Right ventricle myocardium superior (tissue), 1 donor: Measurements from ENCODE around the gene CACFD1. TPM values are rescaled to one million over a fixed set of nuclear protein-coding genes. Genes with fewer than 3 reads are reported as not detected.
A peak's percentile ranks its signal among the peaks of the same experiment; 100 is the strongest.

Experiments used
- ATAC-seq: fragments of 200-7000 bp; cut with Tn5 transposase; one replicate; pipeline ENCODE4 v1.9.1; 2020; ENCODE audit warnings: mild to moderate bottlenecking; ENCODE audit not compliant: poor library complexity
- DNase-seq: peaks from one replicate; pipeline ENCODE4 v3.0.0-alpha.2; 2020
- intact Hi-C: fragments of 100-400 bp; cut with DNase I; formaldehyde crosslinking; loops from one replicate; pipeline ENCODE4 v1.11.2; 2022
- total RNA-seq: library from RNA; stranded (reverse); fragmentation: NEBNext Ultra II Directional; extraction: Animal tissue kit (Norgen Biotek cat#: 25700); gene quantifications from one replicate; pipeline ENCODE4 v1.2.1, GENCODE V29; 2021
- donor health status: DM: no; HTN: yes; CAD: no; lungs with severe emphysema.

CACFD1 gene
- total RNA-seq, 1 donor from 2014 or later, result 12.9 TPM

DNA sequence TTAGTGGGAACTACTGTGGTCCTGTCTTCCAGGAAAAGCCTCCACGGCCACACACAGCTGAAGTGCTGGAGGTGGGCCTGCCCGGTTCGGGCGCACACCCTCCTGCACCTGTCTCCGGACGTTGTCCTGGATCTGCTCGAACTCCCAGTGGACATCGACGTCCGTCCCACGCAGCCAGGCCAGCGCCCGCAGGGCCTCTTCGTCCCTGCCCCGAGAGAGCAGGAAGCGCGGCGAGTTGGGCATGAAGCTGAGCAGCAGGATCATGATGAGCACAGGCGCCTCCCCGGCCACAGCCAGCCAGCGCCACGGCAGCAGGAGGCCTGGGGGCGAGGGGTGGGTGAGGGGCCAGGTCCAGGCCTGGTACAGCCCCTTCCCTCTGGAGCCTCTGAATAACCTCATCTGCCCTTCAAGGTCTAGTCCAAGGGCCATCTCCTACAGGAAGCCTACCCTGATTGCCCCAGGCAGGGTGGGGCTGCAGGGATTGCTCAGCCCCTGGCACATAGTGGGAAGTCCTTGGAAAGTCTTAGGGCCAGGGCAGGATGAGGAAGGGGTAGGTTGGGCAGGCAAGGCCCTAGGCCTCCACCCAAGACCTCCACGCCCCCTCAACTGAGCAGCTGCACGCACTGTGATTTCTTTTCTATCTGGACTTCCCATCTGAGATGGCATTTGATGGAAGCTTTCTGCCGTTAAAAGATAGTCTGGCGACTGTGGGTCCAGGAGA lies 15.7 kb downstream of the CACFD1 start:
- intact Hi-C loops, result no loop called here
- ATAC-seq (no peak), DNase-seq (no peak)

GRCh38 chr9:133476036-133476931 lies 16.5 kb downstream of the CACFD1 start:
- intact Hi-C loops, result no loop called here
- DNase-seq, result no peak

GRCh38 chr9:133476941-133477340 lies 17.2 kb downstream of the CACFD1 start:
- intact Hi-C loops, result no loop called here
- DNase-seq (peak; percentile 42), ATAC-seq (no peak)

More at GRCh38 chr9:133476036-133476931, 16.5 kb downstream of the CACFD1 start:
- no peak for ATAC-seq

DNA sequence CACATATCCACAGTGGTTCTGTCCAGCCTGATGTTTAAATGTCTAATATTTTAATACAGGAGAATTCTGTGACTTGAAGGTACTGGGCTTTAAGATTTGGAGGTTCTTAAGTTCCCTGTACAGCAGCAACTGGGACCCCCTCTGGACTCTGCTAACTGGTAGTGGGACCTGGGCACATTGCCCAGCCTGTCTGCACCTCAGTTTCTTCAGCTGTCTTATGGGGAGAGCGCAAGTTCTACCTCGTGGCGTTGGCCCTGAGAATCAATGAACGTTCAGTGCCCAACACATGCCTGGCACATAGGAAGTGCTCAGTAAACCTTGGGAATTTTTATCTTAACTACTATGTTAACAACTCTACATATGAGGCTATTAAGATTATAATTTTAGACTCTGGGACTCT lies 17.7 kb downstream of the CACFD1 start:
- ATAC-seq, result no peak
- peak; percentile 22 for DNase-seq

GRCh38 chr9:133477992-133478850 lies 18.4 kb downstream of the CACFD1 start:
- intact Hi-C loops, result no loop called here
- ATAC-seq, result peak; percentile 29
- DNase-seq, result peak; percentile 60

More for the DNA sequence above, 17.7 kb downstream of the CACFD1 start:
- intact Hi-C loops, result no loop called here

- intact Hi-C loops, result no loop called here
- DNase-seq, result peak; percentile 94
- ATAC-seq, result peak; percentile 99
Observed at GRCh38 chr9:133478851-133479711, 19.3 kb downstream of the CACFD1 start, which contains the start of gene SLC2A6. TSS of gene SLC2A6 (minus strand) at chr9:133479099. CDS start at chr9:133479059, 40 bp downstream.

- intact Hi-C loops, result no loop called here
- ATAC-seq (no peak), DNase-seq (peak; percentile 13)
Observed at GRCh38 chr9:133483611-133484010, 23.8 kb downstream of the CACFD1 start.

- ATAC-seq (no peak), DNase-seq (peak; percentile 30)
- intact Hi-C loops, result loop anchor here (5.0 kb wide), 1 partner anchor 298 kb away; no protein-coding TSS in a partner anchor
Observed at GRCh38 chr9:133484671-133485437, 25.1 kb downstream of the CACFD1 start.

GRCh38 chr9:133485531-133486260 lies 25.9 kb downstream of the CACFD1 start:
- peak; percentile 26 for DNase-seq
- ATAC-seq, result no peak
- intact Hi-C loops, result loop anchor here (2.0 to 5.0 kb wide), 2 partner anchors 79 to 298 kb away; no protein-coding TSS in a partner anchor

DNA sequence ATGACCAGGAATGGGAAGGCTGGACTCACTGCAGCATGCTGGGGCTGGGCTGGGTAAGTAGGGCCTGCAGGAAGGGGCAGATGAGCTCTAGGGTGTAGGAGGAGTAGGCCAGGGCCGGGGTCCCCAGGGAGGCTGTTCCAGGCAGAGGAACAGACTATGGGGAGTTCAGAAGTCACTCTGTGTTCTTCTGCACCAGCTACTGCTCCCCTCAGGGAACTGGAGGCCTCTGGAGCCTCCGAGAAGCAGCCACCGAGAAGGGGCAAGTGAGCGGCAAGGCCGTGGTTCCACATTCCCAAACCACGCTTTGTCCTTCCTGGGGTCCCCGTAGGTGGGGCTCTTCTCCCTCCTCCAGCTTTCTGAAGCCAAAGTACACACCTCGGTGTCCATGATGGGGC lies 27.6 kb downstream of the CACFD1 start:
- DNase-seq (no peak), ATAC-seq (no peak)
- intact Hi-C loops, result loop anchor here (2.0 to 5.0 kb wide), 2 partner anchors 81 to 300 kb away; no protein-coding TSS in a partner anchor

GRCh38 chr9:133488686-133489252 lies 29.0 kb downstream of the CACFD1 start:
- no peak for ATAC-seq
- intact Hi-C loops, result loop anchor here (5.0 kb wide), 1 partner anchor 301 kb away; no protein-coding TSS in a partner anchor
- no peak for DNase-seq

- no peak for DNase-seq
- intact Hi-C loops, result loop anchor here (5.0 kb wide), 1 partner anchor 302 kb away; no protein-coding TSS in a partner anchor
- ATAC-seq, result no peak
Observed at GRCh38 chr9:133489253-133490190, 29.7 kb downstream of the CACFD1 start.

GRCh38 chr9:133490201-133490681 lies 30.5 kb downstream of the CACFD1 start:
- no peak for DNase-seq
- intact Hi-C loops, result no loop called here
- no peak for ATAC-seq

DNA sequence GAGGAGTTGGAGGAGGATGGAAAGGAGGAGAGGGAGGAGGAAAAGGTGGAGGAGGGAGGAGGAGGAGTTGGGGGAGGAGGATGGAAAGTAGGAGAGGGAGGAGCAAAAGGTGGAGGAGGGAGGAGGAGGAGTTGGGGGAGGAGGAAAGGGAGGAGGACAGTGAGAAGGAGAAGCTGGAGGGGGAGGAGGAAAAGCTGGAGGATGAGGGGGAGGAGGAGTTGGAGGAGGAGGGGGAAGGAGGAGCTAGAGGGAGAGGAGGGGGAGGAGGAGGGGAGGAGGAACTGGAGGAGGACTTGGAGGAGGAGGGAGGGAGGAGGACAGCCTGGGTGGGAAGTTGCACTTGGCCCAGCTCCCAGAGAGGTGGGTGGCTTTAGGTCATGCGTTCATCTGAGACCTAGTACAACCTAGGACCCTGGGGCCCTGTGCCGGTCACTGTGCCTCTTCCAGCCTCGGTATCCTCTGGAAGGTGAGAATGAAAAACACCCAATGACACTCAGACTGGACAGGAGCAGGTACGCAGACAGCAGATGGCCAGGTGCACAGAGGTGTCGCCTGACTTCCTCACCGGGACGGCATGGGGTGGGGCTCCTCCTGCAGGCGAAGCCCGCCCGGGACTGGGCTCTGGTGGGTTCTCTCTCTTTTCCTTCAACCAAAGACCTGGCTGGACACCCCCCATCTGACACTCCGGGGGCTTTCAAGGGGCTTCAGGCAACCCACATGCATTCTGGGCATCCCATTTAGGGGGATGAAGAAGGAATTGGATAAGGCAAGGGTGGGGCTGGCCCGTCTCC lies 31.3 kb downstream of the CACFD1 start:
- DNase-seq (no peak), ATAC-seq (no peak)
- intact Hi-C loops, result no loop called here
